H9 (cell line): ENCODE measurements around the gene ABHD4. TPM values are rescaled to one million over a fixed set of nuclear protein-coding genes. Genes with fewer than 3 reads are reported as not detected.

ENCODE experiments used
- DNase-seq: peaks from one replicate; pipeline ENCODE4 v3.0.0-alpha.2; 2017
- H2AFZ ChIP-seq: one replicate; pipeline ENCODE4 v1.6.1; 2013; ENCODE audit warnings: mild to moderate bottlenecking, low read length, control low read depth, moderate library complexity
- H2AK5ac ChIP-seq: 2 replicates; pipeline ENCODE4 v1.6.1; 2013; ENCODE audit warnings: low read length, control low read depth, mixed read lengths; ENCODE audit not compliant: insufficient read length
- H2BK120ac ChIP-seq: one replicate; pipeline ENCODE4 v1.6.1; 2013; ENCODE audit warnings: low read depth, mild to moderate bottlenecking, low read length, control low read depth, inconsistent platforms; ENCODE audit not compliant: poor library complexity, severe bottlenecking
- H2BK12ac ChIP-seq: 2 replicates; pipeline ENCODE4 v1.6.1; 2013; ENCODE audit warnings: low read length, control low read depth, mixed read lengths, low read depth; ENCODE audit not compliant: insufficient read length
- H2BK15ac ChIP-seq: 2 replicates; pipeline ENCODE4 v1.6.1; 2013; ENCODE audit warnings: low read depth, low read length, control low read depth
- H2BK20ac ChIP-seq: one replicate; pipeline ENCODE4 v1.6.1; 2013; ENCODE audit warnings: low read depth, mild to moderate bottlenecking, low read length, control low read depth, inconsistent platforms; ENCODE audit not compliant: poor library complexity, severe bottlenecking
- H2BK5ac ChIP-seq: 2 replicates; pipeline ENCODE4 v1.6.1; 2013; ENCODE audit warnings: low read length, control low read depth, mixed read lengths; ENCODE audit not compliant: insufficient read length
- H3K14ac ChIP-seq: 2 replicates; pipeline ENCODE4 v1.6.1; 2013; ENCODE audit warnings: low read length, control low read depth; ENCODE audit not compliant: insufficient read depth
- H3K18ac ChIP-seq: 2 replicates; pipeline ENCODE4 v1.6.1; 2013; ENCODE audit warnings: low read depth, mild to moderate bottlenecking, mixed read lengths, low read length, control low read depth; ENCODE audit not compliant: insufficient read length
- H3K23ac ChIP-seq: 2 replicates; pipeline ENCODE4 v1.6.1; 2013; ENCODE audit warnings: low read length, control low read depth, mixed read lengths, low read depth; ENCODE audit not compliant: insufficient read length
- H3K23me2 ChIP-seq: 2 replicates; pipeline ENCODE4 v1.6.1; 2013; ENCODE audit warnings: low read depth, mild to moderate bottlenecking, mixed read lengths, low read length, control low read depth; ENCODE audit not compliant: insufficient read length, poor library complexity, severe bottlenecking
- H3K27ac ChIP-seq: 2 replicates; pipeline ENCODE4 v1.5.1; 2013; ENCODE audit warnings: low read length, control low read depth, mixed read lengths, low read depth; ENCODE audit not compliant: insufficient read length
- H3K27me3 ChIP-seq: 2 replicates; pipeline ENCODE4 v1.6.1; 2013; ENCODE audit warnings: low read length, control low read depth, inconsistent platforms; ENCODE audit not compliant: insufficient read depth
- H3K4ac ChIP-seq: 2 replicates; pipeline ENCODE4 v1.6.1; 2013; ENCODE audit warnings: low read depth, mild to moderate bottlenecking, control low read depth, inconsistent platforms, low read length, moderate library complexity
- H3K4me1 ChIP-seq: 2 replicates; pipeline ENCODE4 v1.6.1; 2013; ENCODE audit warnings: low read length, control low read depth, inconsistent platforms; ENCODE audit not compliant: insufficient read depth
- H3K4me2 ChIP-seq: 2 replicates; pipeline ENCODE4 v1.6.1; 2013; ENCODE audit warnings: low read length, control low read depth, mixed read lengths; ENCODE audit not compliant: insufficient read length, insufficient read depth
- H3K56ac ChIP-seq: 2 replicates; pipeline ENCODE4 v1.6.1; 2013; ENCODE audit warnings: low read depth, mild to moderate bottlenecking, mixed read lengths, low read length, control low read depth; ENCODE audit not compliant: insufficient read length
- H3K79me1 ChIP-seq: 2 replicates; pipeline ENCODE4 v1.6.1; 2013; ENCODE audit warnings: low read depth, mild to moderate bottlenecking, moderate library complexity, low read length, control low read depth, inconsistent platforms; ENCODE audit not compliant: insufficient read depth, poor library complexity, severe bottlenecking
- H3K79me2 ChIP-seq: 2 replicates; pipeline ENCODE4 v1.6.1; 2013; ENCODE audit warnings: low read length, control low read depth, inconsistent platforms; ENCODE audit not compliant: insufficient read depth
- H3K9ac ChIP-seq: 2 replicates; pipeline ENCODE4 v1.6.1; 2013; ENCODE audit warnings: low read length, control low read depth, mixed read lengths; ENCODE audit not compliant: insufficient read length; ENCODE audit errors: extremely low read depth
- H3K9me3 ChIP-seq: one replicate; pipeline ENCODE4 v1.6.1; 2013; ENCODE audit warnings: low read depth, low read length, inconsistent platforms; ENCODE audit not compliant: control insufficient read depth
- H3T11ph ChIP-seq: one replicate; pipeline ENCODE4 v1.6.1; 2013; ENCODE audit warnings: mild to moderate bottlenecking, low read length, control low read depth, inconsistent platforms
- H4K20me1 ChIP-seq: one replicate; pipeline ENCODE4 v1.6.1; 2013; ENCODE audit not compliant: control insufficient read depth, insufficient read length, insufficient read depth
- H4K5ac ChIP-seq: 2 replicates; pipeline ENCODE4 v1.6.1; 2013; ENCODE audit warnings: low read depth, mild to moderate bottlenecking, mixed read lengths, low read length, control low read depth; ENCODE audit not compliant: insufficient read length
- H4K8ac ChIP-seq: replicated peaks from 2 replicates; pipeline ENCODE4 v1.6.1; 2013; ENCODE audit warnings: low read length, control low read depth, mixed read lengths, low read depth; ENCODE audit not compliant: insufficient read length
- H4K91ac ChIP-seq: 2 replicates; pipeline ENCODE4 v1.6.1; 2013; ENCODE audit warnings: low read depth, mild to moderate bottlenecking, moderate library complexity, mixed read lengths, low read length, control low read depth; ENCODE audit not compliant: insufficient read length
- H3K27ac Mint-ChIP-seq, 3 experiments: 2 replicates in 2 of 3; 3 replicates in 1 of 3; pipeline ENCODE4 v1.8.0; 2020 to 2021; ENCODE audit warnings: mixed read lengths in 3 of 3, mild to moderate bottlenecking in 1 of 3, moderate library complexity in 1 of 3
- H3K27me3 Mint-ChIP-seq: 2 replicates; pipeline ENCODE4 v1.8.0; 2021; ENCODE audit warnings: low read depth, mild to moderate bottlenecking, moderate library complexity, mixed read lengths
- H3K36me3 Mint-ChIP-seq, 3 experiments: 2 replicates in 2 of 3; 3 replicates in 1 of 3; pipeline ENCODE4 v1.8.0; 2020 to 2021; ENCODE audit warnings: low read depth in 3 of 3, mixed read lengths in 3 of 3; ENCODE audit not compliant: insufficient read depth in 1 of 3
- H3K4me1 Mint-ChIP-seq, 2 experiments: 2 replicates each; pipeline ENCODE4 v1.8.0; 2020; ENCODE audit warnings: mixed read lengths in 2 of 2
- H3K4me3 Mint-ChIP-seq, 2 experiments: 2 replicates in 1 of 2; 3 replicates in 1 of 2; pipeline ENCODE4 v1.8.0; 2020 to 2021; ENCODE audit warnings: mild to moderate bottlenecking in 2 of 2, mixed read lengths in 2 of 2, moderate library complexity in 1 of 2
- H3K9me3 Mint-ChIP-seq, 2 experiments: 2 replicates in 1 of 2; 3 replicates in 1 of 2; pipeline ENCODE4 v1.8.0; 2020; ENCODE audit warnings: mild to moderate bottlenecking in 2 of 2, mixed read lengths in 2 of 2, moderate library complexity in 1 of 2
- WGBS: extraction: QIAGEN DNeasy Blood & Tissue Kit; methylation state at CpG from one replicate; pipeline ENCODE4 v1.1.7; 2013; ENCODE audit warnings: missing lambda C conversion rate, low lambda C conversion rate, mixed read lengths; ENCODE audit not compliant: insufficient read length; ENCODE audit errors: extremely low coverage; 5-methylcytosine and 5-hydroxymethylcytosine counted together
- total RNA-seq: library from RNA; stranded (reverse); gene quantifications from 2 replicates; pipeline ENCODE4 v1.2.1, GENCODE V29; 2021
- TF ChIP-seq, protein P1 (sequence below): fragments of 200-600 bp; sonication (generic); conservative IDR thresholded peaks from 3 replicates; pipeline ENCODE4 v1.8.0; 2021; ENCODE audit warnings: antibody characterized with exemption, mild to moderate bottlenecking

Gene ABHD4
- total RNA-seq, 1 experiment from 2014 or later = 21.8 TPM

DNA sequence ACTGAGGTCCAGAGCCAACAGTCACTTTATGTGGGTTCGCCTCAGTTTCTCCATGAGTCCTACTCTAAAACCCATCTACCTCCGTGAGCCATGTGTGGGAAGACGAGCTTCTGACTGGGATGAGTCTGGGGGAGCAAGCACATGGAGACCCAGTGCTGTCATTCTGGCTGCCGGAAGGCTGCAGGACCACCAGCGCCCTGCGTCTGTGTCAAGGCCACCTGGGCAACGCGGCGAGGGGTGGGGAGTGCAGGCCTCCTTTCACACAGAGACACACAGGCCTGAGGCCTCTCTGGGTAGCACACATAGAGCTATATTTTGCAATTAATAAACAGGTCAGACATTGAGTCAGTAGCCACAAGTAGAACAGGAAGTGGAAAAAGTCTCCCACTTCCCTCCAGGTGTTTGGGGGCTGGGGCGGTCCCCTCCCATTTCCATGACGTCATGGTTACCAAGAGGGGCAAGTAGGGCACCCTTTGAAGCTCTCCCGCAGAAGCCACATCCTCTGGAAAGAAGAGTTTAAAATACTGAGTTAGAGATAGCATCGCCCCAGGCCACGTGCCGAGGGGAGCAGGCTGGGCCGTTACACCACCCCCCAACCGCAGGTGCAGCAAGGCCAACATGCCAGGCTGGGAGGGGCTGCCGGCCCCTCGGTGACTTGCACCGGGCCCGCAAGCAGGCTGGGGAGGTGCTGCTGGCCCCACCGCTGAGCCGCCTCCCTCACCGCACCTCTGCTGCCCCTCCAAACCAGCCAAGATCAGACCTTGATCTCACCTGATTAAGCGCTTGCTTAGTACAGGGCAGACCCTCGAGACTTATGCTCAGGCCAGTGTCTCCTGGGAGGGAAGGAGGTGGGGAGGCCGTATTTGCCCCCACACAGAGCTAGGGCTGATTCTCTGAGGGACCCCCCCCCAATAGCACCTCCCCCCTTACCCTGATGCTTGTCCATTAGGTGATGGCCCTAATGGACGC lies 41.8 kb upstream of the ABHD4 start:
- H3K27ac Mint-ChIP-seq = peak overlapping the region in 2 of 3 experiments; percentile 67 to 96; a peak in 3 of 7 replicates

More for the DNA sequence above, 41.8 kb upstream of the ABHD4 start:
- H3K9me3 ChIP-seq = no peaks in the 10 kb centered on the region
- H3K18ac ChIP-seq = no peak overlapping the region
- no peak overlapping the region for H3K4me2 ChIP-seq
- Mint-ChIP-seq H3K27me3 (no peaks in the 10 kb centered on the region; the same call in 1 of the 2 replicates), H3K36me3 (peaks cover 0 to 4% (median 0%) of the 10 kb centered on the region in 3 experiments; a peak in 1 of 7 replicates), H3K4me3 (peak overlapping the region in 1 of 2 experiments; percentile 67; a peak in 1 of 5 replicates), H3K9me3 (no peaks in the 10 kb centered on the region; a peak in 2 of 5 replicates), H3K4me1 (peaks cover 44 to 45% of the 10 kb centered on the region in 2 experiments)
- H3K23me2 ChIP-seq = no peaks in the 10 kb centered on the region
- H4K20me1 ChIP-seq = no peaks in the 10 kb centered on the region
- no peak overlapping the region for H2BK15ac ChIP-seq
- H4K5ac ChIP-seq = no peak overlapping the region
- no peaks in the 10 kb centered on the region for H3K79me2 ChIP-seq
- H3K27ac ChIP-seq = no peak overlapping the region
- H3K9ac ChIP-seq = no peak overlapping the region
- no peak overlapping the region for H2AFZ ChIP-seq
- DNase-seq = no peak
- H2BK20ac ChIP-seq = no peak overlapping the region
- no peak overlapping the region for H4K8ac ChIP-seq
- WGBS = no CpG with 5 or more reads among the region's 28 CpGs
- H3K56ac ChIP-seq = no peak overlapping the region
- no peak overlapping the region for H2BK5ac ChIP-seq
- no peaks in the 10 kb centered on the region for H3K4me1 ChIP-seq
- no peak overlapping the region for H3K4ac ChIP-seq
- no peak overlapping the region for H3K14ac ChIP-seq
- no peak overlapping the region for H2AK5ac ChIP-seq
- no peaks in the 10 kb centered on the region for H3K27me3 ChIP-seq
- H3T11ph ChIP-seq = no peak overlapping the region
- H2BK120ac ChIP-seq = no peak overlapping the region
- H3K23ac ChIP-seq = no peak overlapping the region
- no peaks in the 10 kb centered on the region for H3K79me1 ChIP-seq
- H4K91ac ChIP-seq = no peak overlapping the region
- no peak overlapping the region for H2BK12ac ChIP-seq
- TF ChIP-seq, protein P1, sequence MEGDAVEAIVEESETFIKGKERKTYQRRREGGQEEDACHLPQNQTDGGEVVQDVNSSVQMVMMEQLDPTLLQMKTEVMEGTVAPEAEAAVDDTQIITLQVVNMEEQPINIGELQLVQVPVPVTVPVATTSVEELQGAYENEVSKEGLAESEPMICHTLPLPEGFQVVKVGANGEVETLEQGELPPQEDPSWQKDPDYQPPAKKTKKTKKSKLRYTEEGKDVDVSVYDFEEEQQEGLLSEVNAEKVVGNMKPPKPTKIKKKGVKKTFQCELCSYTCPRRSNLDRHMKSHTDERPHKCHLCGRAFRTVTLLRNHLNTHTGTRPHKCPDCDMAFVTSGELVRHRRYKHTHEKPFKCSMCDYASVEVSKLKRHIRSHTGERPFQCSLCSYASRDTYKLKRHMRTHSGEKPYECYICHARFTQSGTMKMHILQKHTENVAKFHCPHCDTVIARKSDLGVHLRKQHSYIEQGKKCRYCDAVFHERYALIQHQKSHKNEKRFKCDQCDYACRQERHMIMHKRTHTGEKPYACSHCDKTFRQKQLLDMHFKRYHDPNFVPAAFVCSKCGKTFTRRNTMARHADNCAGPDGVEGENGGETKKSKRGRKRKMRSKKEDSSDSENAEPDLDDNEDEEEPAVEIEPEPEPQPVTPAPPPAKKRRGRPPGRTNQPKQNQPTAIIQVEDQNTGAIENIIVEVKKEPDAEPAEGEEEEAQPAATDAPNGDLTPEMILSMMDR = no peak
